HG02798 (cell line): Measurements from ENCODE around the gene DDN.

Source experiments
- ATAC-seq: cut with Tn5 transposase; IDR thresholded peaks from one replicate; pipeline ENCODE4 v1.9.1; 2021; ENCODE audit warnings: mild to moderate bottlenecking; ENCODE audit not compliant: unreplicated experiment, poor library complexity

Gene DDN

DNA sequence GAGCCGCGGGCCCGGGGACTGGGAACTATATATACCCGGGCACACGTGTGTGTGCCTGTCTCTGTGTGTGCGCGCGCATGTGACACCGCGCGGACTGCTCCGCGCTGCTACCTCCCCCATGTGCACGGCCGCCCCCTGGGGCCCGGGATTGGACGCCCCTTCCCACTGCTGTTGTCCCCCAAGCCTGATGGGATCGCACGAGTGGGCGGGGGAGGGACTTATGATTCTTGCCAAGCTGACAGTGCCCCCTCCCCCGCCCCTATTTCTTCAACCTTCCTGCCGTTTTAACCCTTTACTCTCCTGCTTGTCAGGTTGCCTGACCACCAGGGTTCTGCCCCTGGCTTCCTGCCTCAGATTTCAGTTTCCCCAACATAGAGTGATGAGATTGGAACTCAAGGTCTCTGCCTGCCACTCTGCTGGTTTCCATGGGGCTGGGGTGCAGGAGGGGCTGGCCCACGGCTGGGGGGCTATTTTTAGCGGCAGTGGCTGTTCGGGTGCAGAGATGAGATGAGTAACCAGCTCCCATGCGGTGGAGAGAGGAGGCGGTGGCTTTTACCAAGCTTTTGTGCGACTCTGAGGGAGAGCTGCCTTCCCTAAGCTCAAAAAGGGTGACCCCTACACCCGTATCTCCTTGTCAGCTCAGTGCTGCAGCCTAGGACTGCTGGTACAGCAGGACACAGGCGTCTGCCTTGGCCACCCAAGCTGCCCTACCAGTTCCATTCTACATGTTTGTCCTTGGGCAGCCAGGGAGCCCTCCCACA is at the start of gene DDN:
Gene DDN, minus strand, starts transcription at position 5 of the 761 bp plus-strand sequence. CDS start 88 bp downstream, outside the sequence.
- ATAC-seq = peak; percentile 33

DNA sequence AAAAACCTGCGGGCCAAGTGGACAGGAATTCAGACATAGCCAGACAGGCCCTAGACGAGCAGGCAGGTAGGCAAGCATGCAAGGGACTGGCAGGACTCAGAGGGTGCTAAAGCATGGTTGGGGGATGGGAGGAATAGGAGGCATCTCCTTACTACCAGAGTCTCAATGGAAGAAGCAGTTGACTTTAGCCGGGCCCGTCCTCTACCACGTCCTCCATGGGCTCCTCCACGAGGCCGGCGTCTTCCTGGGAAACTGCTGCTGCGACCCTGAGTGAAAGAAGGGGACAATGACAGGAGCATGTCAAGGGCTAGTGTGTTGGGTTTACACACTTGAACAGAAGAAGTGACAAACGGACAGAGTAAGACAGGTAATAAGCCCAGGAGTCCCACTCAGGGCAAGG is 49.8 kb upstream of the DDN start:
- ATAC-seq = no peak

DNA sequence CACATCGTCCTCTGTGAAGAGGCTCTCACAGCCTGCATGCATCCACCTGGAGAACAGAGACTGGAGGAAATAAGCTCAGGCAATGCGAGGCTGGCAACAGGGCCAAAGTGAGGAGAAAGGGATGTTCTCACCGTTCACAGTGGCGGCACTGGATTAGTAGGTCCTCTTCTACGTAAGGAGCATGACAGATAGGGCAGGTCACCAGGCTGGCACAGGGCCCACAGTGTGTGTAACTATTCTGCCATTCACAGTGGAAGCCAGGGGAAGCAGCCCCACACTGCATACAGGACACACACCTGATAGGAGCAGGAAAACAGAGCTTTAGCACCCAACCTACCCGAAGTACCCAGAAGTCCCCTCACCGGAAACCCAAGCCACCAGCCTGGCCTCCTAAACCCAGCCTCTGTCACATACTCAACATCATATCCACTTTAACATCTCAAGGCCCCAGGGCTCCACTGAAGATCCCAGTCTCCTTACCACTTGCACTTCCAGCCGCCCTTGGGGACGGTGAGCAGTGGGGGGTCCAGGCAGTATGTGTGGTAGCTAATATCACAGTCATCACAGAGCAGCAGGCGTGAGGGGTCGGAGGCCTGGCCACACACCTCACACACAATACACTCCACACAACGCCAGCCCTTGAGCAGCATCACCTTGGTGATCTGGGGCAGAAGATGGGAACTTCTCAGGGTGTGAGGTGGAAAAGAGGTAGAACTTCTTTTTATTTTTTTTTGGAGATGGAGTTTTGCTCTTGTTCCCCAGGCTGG is 47.1 kb upstream of the DDN start:
- ATAC-seq = no peak

DNA sequence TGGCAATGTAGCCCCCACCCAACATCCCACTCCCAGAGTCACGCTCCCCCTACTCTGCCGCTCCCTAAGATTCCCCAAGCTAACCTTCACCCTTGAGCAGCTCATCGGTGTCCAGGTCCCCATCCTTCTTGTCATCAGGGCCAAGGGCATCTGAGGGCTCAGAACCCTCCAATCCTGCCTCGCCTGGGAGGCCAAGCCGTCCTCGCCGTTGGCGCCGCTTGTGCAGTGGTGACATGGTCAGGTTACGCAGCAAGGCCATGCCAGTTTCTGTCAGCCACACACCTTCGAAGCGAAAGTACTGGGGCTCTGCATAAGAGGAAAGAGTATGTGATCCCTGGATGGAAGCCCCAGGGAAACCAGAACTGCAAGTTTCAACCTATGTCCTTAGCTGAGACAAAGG is 45.5 kb upstream of the DDN start:
- no peak for ATAC-seq

DNA sequence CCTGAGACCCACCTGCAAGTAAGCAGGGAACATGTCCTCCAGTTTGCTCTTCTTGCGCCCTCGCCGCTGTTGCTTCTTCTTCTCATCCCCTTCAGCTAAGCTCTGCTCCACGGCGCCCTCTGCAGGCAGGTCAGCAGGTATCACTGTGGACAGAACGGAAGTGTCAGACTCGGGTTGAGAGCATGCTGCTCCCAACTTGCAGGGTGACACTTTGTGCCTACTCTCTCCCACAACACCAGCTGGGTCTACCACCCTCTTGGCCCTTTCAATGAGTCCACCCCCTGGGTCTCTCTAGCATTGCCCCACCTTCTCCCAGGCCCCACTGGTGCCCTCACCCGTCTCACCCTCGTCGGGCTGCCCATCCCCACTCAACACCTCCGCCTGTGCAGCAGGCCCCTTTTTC is 44.7 kb upstream of the DDN start:
- ATAC-seq = no peak

DNA sequence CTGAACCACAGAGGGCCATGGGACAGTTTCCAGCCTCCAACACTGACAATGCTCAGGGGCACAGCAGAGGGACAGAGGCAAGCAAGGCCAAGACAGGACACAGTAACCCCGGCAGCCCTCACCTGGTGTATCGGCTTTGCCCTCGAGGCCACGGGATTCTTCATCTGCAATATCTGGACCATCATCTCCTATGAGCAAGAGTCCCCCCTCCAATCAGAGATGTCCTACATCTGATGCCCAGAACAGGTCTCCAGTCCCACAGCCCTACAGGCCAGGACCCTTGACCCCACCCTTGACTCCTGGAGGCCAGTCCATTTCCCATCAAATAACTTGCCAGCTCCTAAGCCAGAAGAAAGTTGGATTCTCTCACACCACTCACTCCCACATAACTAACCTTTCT is 44.1 kb upstream of the DDN start:
- ATAC-seq = no peak

DNA sequence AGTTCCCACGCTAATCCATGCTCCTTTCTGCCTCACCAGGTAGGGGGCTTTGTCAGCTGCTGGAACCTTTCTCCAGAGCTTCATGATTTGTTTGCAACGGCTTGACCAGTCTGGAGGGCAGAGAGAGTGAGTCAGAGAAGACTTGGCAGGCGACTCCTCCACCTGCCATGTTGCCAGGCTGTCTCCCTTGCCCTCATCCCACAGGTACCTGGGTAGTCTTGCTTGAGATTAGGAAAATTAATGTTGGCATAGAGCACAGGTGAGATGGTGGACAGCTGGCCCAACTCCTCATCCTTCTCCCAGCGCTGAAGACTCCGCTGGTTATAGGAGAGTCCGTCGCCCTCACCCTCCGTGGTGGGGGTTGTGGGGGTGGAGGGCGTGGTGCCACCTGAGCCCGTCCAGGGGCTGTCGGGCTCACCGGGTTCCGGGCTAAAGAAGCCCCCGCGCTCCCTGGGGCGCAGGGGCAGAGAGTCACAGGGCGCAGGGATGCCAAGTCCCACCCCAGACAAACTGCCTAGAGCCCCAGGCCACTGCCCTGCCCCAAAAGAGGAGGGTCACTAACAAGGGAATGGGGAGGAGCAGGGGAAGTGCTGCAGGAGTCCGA is 42.8 kb upstream of the DDN start:
- ATAC-seq = no peak

DNA sequence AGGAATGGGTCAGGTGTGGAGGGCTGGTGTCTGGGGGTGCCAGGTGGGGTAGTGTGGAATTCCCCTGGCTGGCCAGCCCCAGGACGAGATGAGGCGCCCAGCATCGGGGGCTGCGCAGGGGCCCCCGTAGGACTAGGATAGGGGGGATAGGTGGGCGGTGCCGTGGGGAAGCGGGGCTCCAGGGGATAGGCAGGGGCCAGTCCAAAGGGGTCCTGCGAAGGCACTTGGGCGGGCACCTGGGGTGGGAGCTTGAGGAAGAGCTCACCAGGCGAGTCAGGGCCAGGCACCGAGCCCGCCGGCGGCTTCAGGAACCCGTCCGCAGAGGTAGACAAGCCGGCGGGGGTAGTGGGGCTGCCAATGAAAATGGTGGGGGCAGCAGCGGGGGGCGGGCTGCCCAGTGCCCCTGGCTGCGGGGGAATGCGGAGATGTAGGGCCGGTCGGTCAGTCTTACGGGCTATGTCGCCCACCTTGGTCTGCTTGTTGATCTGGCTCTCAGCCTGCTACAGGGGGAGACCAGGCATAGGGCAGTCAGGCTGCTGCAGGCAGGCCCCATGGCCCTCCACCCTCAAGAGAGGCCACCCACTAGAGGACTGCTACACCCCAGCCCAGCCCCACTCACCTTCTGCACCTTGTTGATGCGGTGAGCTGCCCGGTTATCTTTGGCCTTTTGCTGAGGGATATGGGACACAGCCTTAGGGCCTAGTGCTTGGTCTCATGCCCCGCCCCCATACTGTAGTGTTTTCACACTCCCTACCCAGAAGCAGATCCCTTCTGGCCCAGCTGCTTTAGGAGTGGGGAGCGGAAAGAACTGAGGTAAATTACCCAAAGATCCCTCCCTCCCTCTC is 42.1 kb upstream of the DDN start:
- ATAC-seq = no peak

DNA sequence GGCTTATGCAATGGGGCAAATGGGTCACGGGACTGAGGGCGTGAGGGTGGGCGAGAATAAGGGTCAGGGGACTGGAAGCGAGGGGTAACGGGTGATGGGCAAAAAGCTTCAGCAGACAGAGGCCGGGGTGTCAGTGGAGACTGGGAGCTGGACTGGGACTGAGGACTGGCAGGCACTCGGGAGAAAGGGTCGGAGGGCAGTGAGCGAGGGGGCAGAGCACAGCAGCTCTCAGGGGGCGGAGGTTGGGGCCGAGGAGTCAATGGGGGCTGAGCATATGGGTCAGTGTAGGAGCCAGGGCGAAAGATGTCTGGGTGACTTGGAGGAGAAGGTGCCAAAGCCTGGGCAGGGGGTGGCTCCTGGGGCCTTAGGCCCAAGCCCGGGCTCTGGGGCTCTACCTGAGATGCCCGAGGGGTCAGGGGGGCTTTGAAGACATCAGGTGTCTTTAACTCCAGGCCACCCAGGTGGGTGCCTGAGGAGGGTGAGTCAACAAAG is 41.2 kb upstream of the DDN start:
- ATAC-seq = no peak

DNA sequence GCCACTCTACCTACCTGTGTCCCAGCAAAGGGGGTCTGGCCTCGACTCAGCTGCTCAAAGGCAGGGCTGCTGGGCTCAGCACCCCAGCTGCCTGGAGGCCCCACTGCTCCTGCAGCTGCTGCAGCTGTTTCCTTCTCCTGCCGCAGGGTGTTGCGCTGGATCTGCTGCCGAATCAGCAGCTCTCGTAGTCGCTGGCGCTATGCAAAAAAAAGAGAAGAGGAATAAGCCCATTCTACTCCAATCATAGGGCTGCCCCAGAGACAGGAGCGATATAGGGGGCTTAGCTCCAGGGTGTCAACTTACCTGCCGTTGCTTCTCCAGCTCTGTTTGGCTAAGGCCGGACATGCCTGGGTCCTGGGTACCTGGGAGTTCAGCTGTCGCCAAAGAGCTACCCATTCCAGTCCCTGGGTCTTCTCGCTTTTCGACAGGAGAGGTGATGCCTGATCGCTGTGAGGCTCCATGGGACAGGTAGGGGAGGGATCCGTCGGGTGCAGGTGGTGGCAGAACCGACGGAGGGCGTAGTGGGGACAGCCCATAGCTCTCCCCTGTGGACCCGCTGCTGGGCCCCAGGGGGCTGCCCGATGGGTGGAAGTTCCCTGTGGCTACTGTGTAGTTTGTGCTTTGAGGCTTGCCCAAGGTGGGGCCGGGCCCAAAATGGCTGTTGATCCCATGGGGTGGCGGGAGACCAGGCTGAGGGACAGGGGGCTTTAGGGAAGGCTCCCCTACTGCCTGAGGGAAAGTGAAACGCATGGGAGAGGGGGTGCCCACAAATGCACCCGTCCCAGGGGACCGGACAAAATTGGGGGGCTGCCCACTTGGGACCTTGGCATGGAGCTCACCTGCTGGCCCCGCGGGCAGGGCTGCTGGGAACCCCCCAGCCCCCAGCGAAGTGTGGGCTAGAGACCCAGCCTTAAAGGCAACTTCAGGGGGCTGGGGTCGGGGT is 40.5 kb upstream of the DDN start:
- ATAC-seq = no peak

DNA sequence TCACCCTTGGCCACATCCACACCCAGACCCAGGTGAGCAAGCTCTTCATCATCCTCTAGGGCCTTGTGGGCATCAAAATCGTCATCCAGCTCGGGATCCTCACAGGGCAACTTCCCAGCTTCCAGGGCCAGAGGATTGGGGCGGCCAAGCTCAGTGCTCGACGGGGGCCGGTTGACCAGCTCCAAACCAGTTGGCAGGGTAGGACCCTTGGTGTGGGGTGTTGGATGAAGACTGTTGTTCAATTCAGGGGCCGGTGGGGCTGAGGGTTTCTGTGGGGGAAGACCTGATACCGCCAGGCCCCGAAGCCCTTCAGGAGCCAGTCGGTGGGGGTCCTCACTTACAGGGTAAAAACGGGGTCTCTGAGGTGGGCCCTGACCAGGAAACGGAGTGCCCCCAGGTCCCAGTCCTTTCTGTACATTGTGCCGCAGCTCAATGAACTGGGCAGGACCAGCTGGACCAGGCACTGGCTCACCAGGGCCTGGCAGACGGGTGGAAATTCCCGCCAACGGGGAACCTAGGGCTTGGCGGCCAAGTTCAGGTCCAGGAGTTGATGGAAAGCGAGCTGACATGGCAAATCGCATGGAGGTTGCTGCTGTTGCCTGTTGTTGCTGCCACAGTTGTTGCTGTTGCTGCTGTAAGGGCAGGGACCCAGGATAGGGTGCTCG is 39.2 kb upstream of the DDN start:
- no peak for ATAC-seq

DNA sequence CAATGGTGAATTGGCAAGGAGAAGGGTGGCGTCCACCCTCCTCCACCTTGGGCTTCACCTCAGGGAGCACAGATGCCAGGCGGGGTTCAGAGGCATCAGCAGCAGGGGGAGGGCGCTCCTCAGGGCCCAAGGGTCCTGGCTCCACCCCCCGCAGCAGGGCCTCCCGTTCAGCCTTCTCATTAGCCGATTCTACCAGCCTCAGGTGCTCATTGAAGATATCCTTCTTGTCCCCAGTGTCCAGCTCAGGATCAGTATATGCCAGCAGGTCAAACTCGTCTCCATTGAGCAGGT is 38.7 kb upstream of the DDN start:
- ATAC-seq = no peak

DNA sequence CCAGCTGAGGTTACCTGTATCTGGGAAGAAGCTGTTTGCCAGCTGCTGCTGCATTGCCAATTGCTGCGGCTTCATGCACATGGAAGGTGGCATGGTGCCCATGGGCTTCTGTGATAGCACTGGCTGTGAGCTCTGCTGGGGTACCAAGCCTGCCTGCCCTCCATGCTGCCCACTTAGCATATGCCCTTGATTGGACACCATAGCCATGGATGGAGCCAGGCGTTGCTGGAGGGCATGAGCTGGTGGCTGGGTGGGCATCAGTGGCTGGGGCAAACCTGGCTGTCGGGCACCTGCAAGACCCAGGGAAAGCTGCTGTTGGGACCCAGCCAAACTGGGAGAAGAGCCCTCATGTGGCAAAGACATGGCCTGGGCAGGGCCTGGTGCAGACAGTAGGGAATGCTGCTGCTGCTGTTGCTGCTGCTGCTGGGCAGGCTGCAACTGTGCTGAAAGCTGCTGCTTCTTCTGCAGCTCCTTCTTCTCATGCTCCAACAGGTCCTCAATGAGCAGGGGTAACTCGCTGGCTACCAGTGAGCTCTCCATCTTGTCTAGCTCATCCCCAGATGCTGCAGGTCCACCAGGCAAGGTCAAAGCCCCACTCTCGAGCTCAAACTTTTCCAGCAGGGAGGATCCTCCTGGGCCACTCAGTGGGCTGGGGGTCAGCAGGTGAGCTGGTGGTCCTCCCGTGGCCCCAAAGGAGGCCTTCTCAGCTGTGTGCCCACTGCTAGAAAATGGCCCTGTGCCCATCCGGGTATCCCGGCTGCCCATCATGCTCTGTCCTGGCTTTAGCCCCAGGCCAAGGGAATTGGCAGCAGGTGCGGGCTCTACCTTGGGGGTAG is 38.2 kb upstream of the DDN start:
- no peak for ATAC-seq

DNA sequence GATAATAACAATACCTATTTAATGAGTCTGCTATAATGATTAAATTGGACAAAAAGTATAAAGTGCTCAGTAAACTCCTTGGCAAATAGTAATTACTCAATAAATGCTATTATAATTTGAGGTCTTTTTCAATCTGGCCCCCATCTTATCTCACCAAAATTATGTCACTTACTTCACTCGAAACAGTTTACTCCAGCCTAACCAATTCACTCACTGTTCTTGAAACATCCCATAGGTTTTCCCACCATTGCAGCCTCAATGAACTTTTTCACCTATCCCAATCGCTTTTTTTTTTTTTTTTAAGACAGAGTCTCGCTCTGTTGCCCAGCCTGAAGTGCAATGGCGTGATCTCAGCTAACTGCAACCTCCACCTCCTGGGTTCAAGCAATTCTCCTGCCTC is 36.9 kb upstream of the DDN start:
- no peak for ATAC-seq

DNA sequence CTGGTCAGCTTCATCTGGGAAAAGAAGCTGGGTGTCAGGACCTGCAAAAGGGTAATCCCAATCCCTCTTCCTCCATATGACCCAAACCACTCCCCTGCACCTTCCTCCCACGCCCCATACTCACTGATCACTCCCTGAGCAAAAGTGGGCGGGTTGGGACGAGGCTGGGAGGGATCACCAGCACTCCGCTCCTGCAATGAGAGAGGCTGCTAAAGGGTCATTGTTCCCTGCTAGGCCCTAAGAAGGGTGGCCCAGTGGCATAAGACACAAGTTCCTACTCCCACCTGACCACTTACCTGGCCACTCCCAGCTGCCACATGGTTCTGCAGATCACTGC is 35.1 kb upstream of the DDN start:
- ATAC-seq = no peak

DNA sequence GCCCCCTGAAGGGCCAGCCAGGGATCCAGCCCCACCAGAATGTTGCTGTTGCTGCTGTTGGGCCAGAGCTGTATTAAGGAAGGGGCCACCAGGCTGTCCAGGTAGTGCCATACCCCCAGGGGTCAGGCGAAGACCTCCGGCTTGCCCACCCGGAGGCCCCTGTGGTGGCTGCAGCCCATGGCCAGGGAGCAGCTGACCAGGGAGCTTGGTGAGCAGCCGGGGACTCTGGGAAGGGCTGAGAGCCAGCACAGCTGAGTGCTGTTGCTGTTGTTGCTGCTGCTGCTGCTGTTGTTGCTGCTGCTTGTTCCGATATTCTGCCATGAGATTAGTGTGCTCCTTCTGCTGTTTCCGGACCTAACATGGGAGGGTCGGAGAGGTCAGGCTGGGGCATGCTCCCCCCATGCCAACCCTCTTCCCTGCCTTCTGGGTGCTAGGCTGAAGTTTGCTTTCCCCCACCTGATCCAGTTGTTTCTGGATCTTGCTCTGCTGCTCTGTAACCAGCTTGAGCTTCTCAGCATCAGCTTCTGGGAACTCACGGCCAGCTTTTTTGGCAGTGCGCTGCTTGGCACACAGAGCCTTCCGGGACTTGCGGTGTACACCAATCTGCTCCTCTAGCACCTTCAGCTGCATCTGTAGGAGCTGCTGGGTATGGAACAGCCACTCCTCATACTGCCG is 34.6 kb upstream of the DDN start:
- no peak for ATAC-seq

DNA sequence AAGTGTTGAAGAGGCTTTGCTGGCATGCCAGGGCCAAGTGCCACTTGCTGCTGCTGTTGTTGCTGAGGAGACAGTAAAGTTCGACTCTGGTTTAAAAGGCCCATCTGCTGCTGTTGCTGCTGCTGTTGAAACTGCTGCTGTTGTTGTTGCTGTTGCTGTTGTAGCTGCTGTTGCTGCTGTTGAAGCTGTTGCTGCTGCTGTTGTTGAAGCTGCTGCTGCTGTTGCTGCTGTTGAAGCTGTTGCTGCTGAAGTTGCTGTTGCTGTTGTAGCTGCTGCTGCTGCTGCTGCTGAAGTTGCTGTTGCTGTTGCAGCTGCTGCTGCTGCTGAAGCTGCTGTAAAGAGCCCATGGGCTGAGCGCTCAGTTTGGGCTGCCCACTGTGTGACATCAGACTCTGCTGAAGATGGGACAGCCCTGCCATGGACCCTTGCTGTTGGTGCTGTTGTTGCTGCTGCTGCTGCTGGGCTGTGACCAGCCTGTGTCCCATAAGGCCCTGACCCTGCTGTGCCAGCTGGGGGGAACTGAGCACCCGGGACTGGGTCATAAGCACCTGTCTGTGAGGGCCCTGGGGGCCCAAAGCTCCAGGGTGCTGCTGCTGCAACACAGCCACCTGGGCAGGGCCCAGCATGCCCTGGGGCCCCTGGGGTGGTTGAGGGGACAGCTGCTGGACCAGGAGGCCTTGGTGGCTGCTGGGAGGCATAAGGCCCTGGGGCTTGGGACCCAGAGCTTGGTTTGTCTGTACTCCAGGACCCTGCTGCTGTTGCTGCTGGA is 33.7 kb upstream of the DDN start:
- no peak for ATAC-seq
